A549 treated with AZD9567 at 1 μM for 4 hours (cell line): ENCODE measurements around the gene CDRT15L2. TPM values are rescaled to one million over a fixed set of nuclear protein-coding genes. Genes with fewer than 3 reads are reported as not detected.

ENCODE experiments used
- total RNA-seq: library from RNA; stranded (reverse); fragments of 200-300 nt; extraction: Qiagen RNA extraction; gene quantifications from 5 replicates; pipeline ENCODE4 v1.2.3, GENCODE V29; 2022; ENCODE audit not compliant: insufficient read depth

The CDRT15L2 gene
- total RNA-seq, result not detected in 5 replicates

DNA sequence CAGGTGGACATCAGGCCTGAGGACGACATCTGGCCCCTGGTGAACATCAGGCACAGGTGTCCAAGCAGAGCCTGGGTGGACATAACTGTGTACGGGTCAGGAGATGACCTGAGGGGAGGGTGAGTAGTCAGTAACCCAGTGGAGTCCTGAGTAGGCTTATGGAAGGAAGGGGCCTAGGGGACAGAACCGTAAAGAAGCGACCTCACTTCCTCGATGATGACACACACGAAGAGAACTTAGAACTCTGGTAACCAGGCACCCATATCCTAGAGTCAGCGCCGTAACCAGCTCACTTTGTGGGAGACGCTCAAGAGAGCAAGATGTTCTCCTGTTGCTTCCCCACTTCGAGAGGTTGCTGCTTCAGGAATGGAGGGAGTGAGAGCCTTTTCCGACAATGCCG, at the start of gene CDRT15L2:
TSS of gene CDRT15L2 (plus strand) at position 301 of the 400 bp plus-strand sequence. CDS start at position 321, 20 bp downstream.

Other genes with a start within 250 kb of the CDRT15L2 start
- not detected in 5 replicates for gene LGALS9B, start 112.2 kb upstream of the CDRT15L2 start, total RNA-seq